ENCODE data around the gene DNAH17. TPM values are rescaled to one million over a fixed set of nuclear protein-coding genes. Genes with fewer than 3 reads are reported as not detected.

DNAH17 gene
- polyA plus RNA-seq, 3 donors = 0.01 to 0.51 (median 0.11) TPM

DNA sequence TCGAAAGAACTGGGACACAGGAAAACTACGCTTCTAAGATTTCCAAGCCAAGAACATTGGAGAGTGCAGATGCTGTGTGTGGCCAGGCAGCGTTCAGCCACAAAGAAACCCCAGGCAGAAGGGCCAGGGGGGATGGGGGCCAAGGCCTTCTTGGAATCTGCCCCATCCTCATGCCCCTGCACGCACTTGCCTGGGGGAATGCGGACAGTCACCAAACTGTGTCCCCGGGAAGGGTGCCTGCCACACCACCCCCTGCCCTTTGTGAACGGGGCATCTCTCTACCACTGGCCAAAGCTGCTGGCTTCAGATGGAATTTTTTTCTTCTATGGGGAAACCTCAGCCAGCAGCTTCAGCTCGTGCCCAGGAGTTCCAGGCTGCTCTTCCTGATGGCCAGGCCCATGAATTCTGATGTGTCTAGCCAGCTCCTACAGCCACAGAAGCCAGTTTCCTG lies 32.0 kb upstream of the DNAH17 start:
- Histone ChIP-seq H3K4me1 (ENCODE audit: control insufficient read depth in 1 of 2, insufficient read depth in 2 of 2, low read length in 2 of 2) (peaks cover 13 to 18% of the 10 kb centered on the region in 2 donors), H3K4me3 (replicated peaks in 1 of 3; ENCODE audit: low read depth in 2 of 3, low read length in 3 of 3) (no peak overlapping the region), H3K4me2 (replicated peaks; ENCODE audit: extremely low read depth, low read length, poor library complexity, severe bottlenecking) (no peak overlapping the region), H3K9me3 (replicated peaks in 1 of 2; ENCODE audit: control insufficient read depth in 1 of 2, insufficient read depth in 1 of 2, low read length in 2 of 2) (no peaks in the 10 kb centered on the region), H3K27me3 (ENCODE audit: control insufficient read depth in 2 of 2, insufficient read depth in 2 of 2, low read length in 2 of 2) (no peaks in the 10 kb centered on the region), H3K36me3 (replicated peaks in 1 of 2; ENCODE audit: control insufficient read depth in 1 of 2, insufficient read depth in 2 of 2, low read length in 2 of 2) (no peaks in the 10 kb centered on the region), H4K20me1 (ENCODE audit: insufficient read depth, low read length) (no peaks in the 10 kb centered on the region), H3K79me2 (ENCODE audit: insufficient read depth, low read length) (no peaks in the 10 kb centered on the region), H3K27ac (ENCODE audit: low read depth in 1 of 2, low read length in 2 of 2) (no peak overlapping the region), H3K9ac (ENCODE audit: insufficient read depth, low read length, poor library complexity, severe bottlenecking) (no peak overlapping the region), H2AFZ (ENCODE audit: insufficient read depth, low read depth, low read length, poor library complexity, severe bottlenecking) (no peak overlapping the region)
- intact Hi-C loops (cut with micrococcal nuclease) = loop anchor here (5.0 kb wide), 1 partner anchor 112 kb away; no protein-coding TSS in a partner anchor
- H3K9me3 Mint-ChIP-seq = peaks cover 0 to 3% (median under 1%) of the 10 kb centered on the region in 7 donors
- H3K27ac Mint-ChIP-seq = no peak overlapping the region
- H3K4me1 Mint-ChIP-seq = peaks cover 16% of the 10 kb centered on the region
- no peak overlapping the region for H3K4me3 Mint-ChIP-seq
- TF ChIP-seq, protein P1, sequence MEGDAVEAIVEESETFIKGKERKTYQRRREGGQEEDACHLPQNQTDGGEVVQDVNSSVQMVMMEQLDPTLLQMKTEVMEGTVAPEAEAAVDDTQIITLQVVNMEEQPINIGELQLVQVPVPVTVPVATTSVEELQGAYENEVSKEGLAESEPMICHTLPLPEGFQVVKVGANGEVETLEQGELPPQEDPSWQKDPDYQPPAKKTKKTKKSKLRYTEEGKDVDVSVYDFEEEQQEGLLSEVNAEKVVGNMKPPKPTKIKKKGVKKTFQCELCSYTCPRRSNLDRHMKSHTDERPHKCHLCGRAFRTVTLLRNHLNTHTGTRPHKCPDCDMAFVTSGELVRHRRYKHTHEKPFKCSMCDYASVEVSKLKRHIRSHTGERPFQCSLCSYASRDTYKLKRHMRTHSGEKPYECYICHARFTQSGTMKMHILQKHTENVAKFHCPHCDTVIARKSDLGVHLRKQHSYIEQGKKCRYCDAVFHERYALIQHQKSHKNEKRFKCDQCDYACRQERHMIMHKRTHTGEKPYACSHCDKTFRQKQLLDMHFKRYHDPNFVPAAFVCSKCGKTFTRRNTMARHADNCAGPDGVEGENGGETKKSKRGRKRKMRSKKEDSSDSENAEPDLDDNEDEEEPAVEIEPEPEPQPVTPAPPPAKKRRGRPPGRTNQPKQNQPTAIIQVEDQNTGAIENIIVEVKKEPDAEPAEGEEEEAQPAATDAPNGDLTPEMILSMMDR (IDR thresholded peaks at IDR 0.05) = no peak
- no peak for DNase-seq
- no peaks in the 10 kb centered on the region for H3K36me3 Mint-ChIP-seq
- WGBS (ENCODE audit: insufficient coverage) = 78% methylated on average over 7 of the region's 8 CpGs
- peaks cover 11 to 22% (median 20%) of the 10 kb centered on the region in 3 donors for H3K27me3 Mint-ChIP-seq (ENCODE audit: low read depth in 3 of 3)

DNA sequence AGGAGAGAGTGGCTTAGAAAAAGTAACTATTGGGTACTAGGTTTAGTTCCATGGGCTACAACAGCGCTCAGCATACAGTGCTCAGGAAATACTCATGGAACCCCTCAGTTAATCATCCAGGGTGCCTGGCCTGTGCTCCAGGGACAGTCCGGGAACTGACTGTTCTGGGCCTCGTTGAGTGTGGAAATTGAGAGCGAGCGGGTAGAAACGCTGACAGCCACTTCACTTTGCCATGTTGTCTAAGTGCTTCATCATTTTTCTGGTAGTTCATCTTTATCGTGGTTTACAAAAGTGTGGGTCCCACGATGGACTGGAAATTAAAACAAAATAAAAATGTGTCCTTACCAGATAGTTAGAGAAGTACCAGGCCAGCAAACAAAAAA lies 31.6 kb upstream of the DNAH17 start:
- no peak overlapping the region for H2AFZ ChIP-seq (ENCODE audit: insufficient read depth, low read depth, low read length, poor library complexity, severe bottlenecking)
- TF ChIP-seq, protein P1 (IDR thresholded peaks at IDR 0.05) = no peak
- no peaks in the 10 kb centered on the region for H3K27me3 ChIP-seq (ENCODE audit: control insufficient read depth in 2 of 2, insufficient read depth in 2 of 2, low read length in 2 of 2)
- no peak overlapping the region for H3K4me3 Mint-ChIP-seq
- H3K9me3 Mint-ChIP-seq = peaks cover 0 to 3% (median 0%) of the 10 kb centered on the region in 7 donors
- no peak for DNase-seq
- 87% methylated on average over 8 of the region's 8 CpGs for WGBS (ENCODE audit: insufficient coverage)
- no peak overlapping the region for H3K27ac Mint-ChIP-seq
- peaks cover 12% of the 10 kb centered on the region for H3K4me1 Mint-ChIP-seq
- no peaks in the 10 kb centered on the region for H3K36me3 ChIP-seq (replicated peaks in 1 of 2; ENCODE audit: control insufficient read depth in 1 of 2, insufficient read depth in 2 of 2, low read length in 2 of 2)
- H3K9ac ChIP-seq (ENCODE audit: insufficient read depth, low read length, poor library complexity, severe bottlenecking) = no peak overlapping the region
- H3K36me3 Mint-ChIP-seq = no peaks in the 10 kb centered on the region
- no peaks in the 10 kb centered on the region for H4K20me1 ChIP-seq (ENCODE audit: insufficient read depth, low read length)
- H3K27me3 Mint-ChIP-seq (ENCODE audit: low read depth in 3 of 3) = peaks cover 11 to 22% (median 22%) of the 10 kb centered on the region in 3 donors
- intact Hi-C loops (cut with micrococcal nuclease) = loop anchor here (5.0 kb wide), 1 partner anchor 111 kb away; no protein-coding TSS in a partner anchor
- H3K4me2 ChIP-seq (replicated peaks; ENCODE audit: extremely low read depth, low read length, poor library complexity, severe bottlenecking) = no peak overlapping the region
- no peak overlapping the region for H3K4me3 ChIP-seq (replicated peaks in 1 of 3; ENCODE audit: low read depth in 2 of 3, low read length in 3 of 3)
- H3K9me3 ChIP-seq (replicated peaks in 1 of 2; ENCODE audit: control insufficient read depth in 1 of 2, insufficient read depth in 1 of 2, low read length in 2 of 2) = no peaks in the 10 kb centered on the region
- no peaks in the 10 kb centered on the region for H3K79me2 ChIP-seq (ENCODE audit: insufficient read depth, low read length)
- H3K27ac ChIP-seq (ENCODE audit: low read depth in 1 of 2, low read length in 2 of 2) = no peak overlapping the region
- H3K4me1 ChIP-seq (ENCODE audit: control insufficient read depth in 1 of 2, insufficient read depth in 2 of 2, low read length in 2 of 2) = peaks cover 12 to 16% of the 10 kb centered on the region in 2 donors

Measured in CD14-positive monocyte (primary cell).